EL (cell line): ENCODE data around the gene LYRM4.

Experiments used
- DNase-seq: peaks from one replicate; pipeline ENCODE4 v3.0.0-alpha.2; 2016

The LYRM4 gene

GRCh38 chr6:5091210-5092069 is 169.3 kb downstream of the LYRM4 start:
- DNase-seq: no peak

- DNase-seq: no peak
These were observed 170.1 kb downstream of the LYRM4 start for GRCh38 chr6:5090603-5091002.

- DNase-seq: no peak
These were observed 171.0 kb downstream of the LYRM4 start for GRCh38 chr6:5089481-5090438.

- DNase-seq: no peak
These were observed 172.0 kb downstream of the LYRM4 start for GRCh38 chr6:5088780-5089179.

- DNase-seq: no peak
These were observed 173.4 kb downstream of the LYRM4 start for GRCh38 chr6:5087389-5087788.

DNA sequence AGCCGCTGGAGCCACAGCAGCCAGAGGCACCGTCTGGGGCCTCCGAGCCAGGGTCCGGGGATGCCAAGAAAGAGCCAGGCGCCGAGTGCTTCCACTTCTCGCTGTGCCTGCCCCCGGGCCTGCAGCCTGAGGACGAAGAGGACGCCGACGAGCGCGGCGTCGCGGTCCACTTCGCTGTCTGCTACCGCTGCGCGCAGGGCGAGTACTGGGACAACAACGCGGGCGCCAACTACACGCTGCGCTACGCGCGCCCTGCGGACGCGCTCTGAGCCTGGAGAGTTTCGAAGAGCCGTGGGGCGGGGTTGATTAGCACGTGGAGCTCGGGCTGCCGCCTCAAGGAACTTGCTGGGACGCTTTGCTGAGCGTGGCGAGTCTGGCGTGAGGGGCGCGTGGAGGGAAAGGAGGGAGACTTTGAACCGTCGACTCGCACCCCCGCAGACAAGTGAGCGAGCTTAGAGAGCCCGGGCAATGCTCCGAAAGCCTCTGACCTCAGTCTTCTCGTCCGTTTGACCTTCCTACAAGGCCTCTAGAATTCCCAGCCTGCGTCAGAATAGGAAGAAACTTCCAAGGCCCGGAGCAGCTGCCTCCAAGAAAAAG is 174.4 kb downstream of the LYRM4 start:
- no peak for DNase-seq

- DNase-seq: peak; percentile 62
These were observed 175.0 kb downstream of the LYRM4 start for GRCh38 chr6:5085648-5086293.

- peak; percentile 63 for DNase-seq
These were observed 175.7 kb downstream of the LYRM4 start, which contains the start of gene PPP1R3G for GRCh38 chr6:5084781-5085647. Gene PPP1R3G, plus strand, starts transcription at chr6:5085341. Its CDS starts 145 bp downstream, at chr6:5085486.

DNA sequence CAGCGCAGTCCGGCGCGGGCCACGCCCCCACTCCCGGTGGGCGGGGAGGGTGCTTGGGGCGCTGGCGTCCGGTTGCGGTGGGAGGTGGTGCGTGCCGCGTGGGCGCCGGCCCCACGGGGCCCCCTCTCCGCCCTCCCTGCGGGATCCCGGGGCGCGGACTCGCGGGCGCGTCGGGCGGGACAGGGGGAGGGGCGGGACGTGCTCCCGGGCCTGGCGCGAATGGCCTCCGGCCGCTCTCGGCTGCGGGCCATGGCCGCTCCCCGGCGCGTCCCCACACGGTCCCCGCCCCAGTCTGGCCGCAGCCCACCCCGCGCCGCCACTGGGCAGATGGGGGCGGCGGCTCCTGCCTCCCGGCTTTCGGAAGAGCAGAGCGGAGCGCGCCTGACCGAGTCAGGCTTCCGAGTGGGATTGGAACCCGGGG is 176.4 kb downstream of the LYRM4 start:
- no peak for DNase-seq

DNA sequence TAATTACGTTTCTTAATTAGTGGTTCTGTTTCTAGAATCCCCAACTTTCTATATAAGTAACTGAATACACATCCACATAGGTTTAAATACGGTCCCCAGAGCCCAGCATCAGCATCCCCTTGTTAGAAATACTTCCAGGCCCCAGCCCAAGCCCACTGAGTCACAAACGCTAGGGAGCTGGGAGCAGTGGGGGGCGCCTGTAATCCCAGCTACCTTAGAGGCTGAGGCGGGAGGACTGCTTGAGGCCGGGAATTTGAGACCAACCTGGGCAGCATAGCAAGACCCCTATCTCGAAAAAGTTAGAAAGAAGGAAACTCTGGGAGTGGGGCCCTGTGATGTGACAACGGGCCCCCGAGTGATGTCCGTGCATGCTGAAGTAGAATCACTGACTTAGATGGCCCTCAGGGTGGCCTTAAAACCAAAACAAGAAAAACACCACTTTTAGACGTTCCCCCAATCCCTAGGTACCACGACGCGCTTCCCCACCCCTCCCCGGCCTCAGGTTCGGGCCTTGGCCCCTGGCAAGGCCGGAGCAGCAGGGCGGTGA is 176.9 kb downstream of the LYRM4 start:
- DNase-seq: no peak

- no peak for DNase-seq
These were observed 177.5 kb downstream of the LYRM4 start for GRCh38 chr6:5083307-5083583.

- peak; percentile 98 for DNase-seq
These were observed 178.1 kb downstream of the LYRM4 start for GRCh38 chr6:5082487-5083306.

GRCh38 chr6:5081955-5082354 is 178.8 kb downstream of the LYRM4 start:
- DNase-seq: peak; percentile 43

DNA sequence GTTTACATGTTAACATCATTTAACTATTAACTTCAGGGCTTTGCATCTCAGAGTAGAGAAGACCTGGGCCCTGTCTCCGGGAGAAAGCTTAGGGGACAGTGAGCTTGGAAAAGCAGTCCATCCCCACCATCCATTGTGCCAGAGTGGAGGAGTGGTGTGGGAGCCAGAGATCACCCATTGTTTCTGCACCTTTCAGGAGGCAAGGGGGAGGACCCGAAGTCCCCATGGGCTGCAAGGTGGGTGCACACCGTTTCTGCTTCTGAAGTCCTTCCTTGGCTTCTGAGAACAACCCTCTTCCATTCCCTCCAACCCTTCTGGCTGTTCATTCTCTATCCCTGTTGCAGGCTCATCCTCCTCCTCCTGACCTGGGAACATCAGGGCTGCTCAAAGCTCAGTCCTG is 179.6 kb downstream of the LYRM4 start:
- DNase-seq: no peak

DNA sequence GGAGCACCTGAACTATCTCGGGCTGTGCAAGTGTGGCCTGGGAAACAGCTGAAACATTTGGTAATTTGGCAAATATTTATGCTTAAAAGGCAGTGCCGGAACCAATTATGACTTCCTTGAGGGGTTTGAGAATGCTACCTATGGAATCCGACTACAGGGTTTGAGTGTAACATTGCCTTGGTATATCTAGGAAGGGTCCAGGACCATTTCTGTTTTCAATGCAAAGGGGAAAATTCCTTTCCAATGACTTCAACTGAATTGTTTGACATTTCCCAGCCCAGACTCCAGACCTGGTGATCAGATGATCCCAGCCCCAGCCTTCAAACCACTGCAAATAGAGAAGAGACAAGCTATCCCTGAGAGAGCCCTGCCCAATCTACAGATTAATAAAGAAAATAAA is 180.2 kb downstream of the LYRM4 start:
- DNase-seq: peak; percentile 25

DNA sequence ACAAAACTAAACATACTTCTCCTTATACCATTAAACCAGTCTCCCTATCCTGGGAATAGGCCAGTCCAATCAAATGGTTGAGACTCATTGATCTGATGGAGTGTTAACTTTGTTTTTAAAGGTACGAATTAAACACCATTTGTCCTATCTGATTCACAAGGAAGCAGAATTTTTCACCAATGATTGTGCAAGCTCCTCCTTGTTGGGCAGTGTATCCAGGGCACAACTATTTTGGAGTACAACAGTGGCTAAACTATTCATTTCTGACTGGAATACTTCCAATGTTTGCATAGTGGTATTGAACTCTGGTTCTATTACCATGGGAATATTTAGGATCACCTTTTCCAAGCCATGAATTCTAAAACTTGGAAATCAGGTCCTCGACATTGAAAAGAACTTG is 181.1 kb downstream of the LYRM4 start:
- no peak for DNase-seq

DNA sequence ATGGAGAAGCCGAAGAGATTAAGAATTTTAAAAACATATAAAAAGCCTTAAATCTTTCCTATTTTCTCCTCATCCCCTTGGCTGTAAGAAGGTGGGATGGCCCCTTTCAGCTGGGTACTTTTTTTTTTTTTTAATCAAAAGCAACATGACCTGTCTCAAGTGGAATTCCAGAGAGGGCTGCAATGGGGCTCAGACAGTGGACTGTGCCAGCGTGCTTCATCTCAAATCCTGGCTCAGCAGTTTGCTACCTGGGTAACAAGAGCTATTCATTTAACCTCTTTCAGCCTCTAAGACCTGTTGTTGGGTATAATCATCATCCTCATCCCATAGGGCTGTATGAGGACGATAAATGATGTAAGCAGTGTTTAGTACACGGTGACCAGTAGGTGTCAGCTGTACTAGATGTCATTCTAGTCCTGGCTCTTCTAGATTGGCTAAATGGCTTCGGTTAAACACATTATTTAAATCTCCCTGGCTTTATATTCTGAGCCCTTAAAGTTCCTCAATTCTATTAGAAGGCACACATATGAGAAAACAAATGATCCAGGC is 182.6 kb downstream of the LYRM4 start:
- no peak for DNase-seq

- no peak for DNase-seq
These were observed 183.8 kb downstream of the LYRM4 start for GRCh38 chr6:5076931-5077330.

GRCh38 chr6:5073992-5074391 is 186.8 kb downstream of the LYRM4 start:
- DNase-seq: no peak

- DNase-seq: no peak
These were observed 188.3 kb downstream of the LYRM4 start for GRCh38 chr6:5072440-5072839.
